GM19438 (cell line): ENCODE data around the gene CD82.

ENCODE experiments used
- ATAC-seq: cut with Tn5 transposase; IDR thresholded peaks from one replicate; pipeline ENCODE4 v1.9.1; 2021; ENCODE audit warnings: low read depth; ENCODE audit not compliant: unreplicated experiment

CD82 gene

GRCh38 chr11:44614281-44614775, 48.9 kb downstream of the CD82 start:
- ATAC-seq: no peak

- no peak for ATAC-seq
These were observed 49.7 kb downstream of the CD82 start for GRCh38 chr11:44615041-44615755.

GRCh38 chr11:44615913-44616791, 50.7 kb downstream of the CD82 start:
- no peak for ATAC-seq

GRCh38 chr11:44617671-44618461, 52.4 kb downstream of the CD82 start:
- ATAC-seq: no peak

- no peak for ATAC-seq
These were observed 53.3 kb downstream of the CD82 start for GRCh38 chr11:44618561-44619425.

- ATAC-seq: no peak
These were observed 54.9 kb downstream of the CD82 start for GRCh38 chr11:44620328-44620725.

GRCh38 chr11:44621140-44621681, 55.7 kb downstream of the CD82 start:
- ATAC-seq: no peak

- ATAC-seq: no peak
These were observed 56.3 kb downstream of the CD82 start for GRCh38 chr11:44621784-44622183.

- no peak for ATAC-seq
These were observed 56.8 kb downstream of the CD82 start for GRCh38 chr11:44622190-44622650.

GRCh38 chr11:44622721-44623258, 57.3 kb downstream of the CD82 start:
- no peak for ATAC-seq

- ATAC-seq: no peak
These were observed 57.9 kb downstream of the CD82 start for GRCh38 chr11:44623341-44623730.

GRCh38 chr11:44623731-44624491, 58.4 kb downstream of the CD82 start:
- no peak for ATAC-seq

- ATAC-seq: no peak
These were observed 59.3 kb downstream of the CD82 start for GRCh38 chr11:44624761-44625221.

- ATAC-seq: no peak
These were observed 60.5 kb downstream of the CD82 start for GRCh38 chr11:44625759-44626523.

- no peak for ATAC-seq
These were observed 61.2 kb downstream of the CD82 start for GRCh38 chr11:44626645-44627044.

- no peak for ATAC-seq
These were observed 61.8 kb downstream of the CD82 start for GRCh38 chr11:44627165-44627789.
